ENCODE data around the gene DOCK1.

DOCK1 gene

DNA sequence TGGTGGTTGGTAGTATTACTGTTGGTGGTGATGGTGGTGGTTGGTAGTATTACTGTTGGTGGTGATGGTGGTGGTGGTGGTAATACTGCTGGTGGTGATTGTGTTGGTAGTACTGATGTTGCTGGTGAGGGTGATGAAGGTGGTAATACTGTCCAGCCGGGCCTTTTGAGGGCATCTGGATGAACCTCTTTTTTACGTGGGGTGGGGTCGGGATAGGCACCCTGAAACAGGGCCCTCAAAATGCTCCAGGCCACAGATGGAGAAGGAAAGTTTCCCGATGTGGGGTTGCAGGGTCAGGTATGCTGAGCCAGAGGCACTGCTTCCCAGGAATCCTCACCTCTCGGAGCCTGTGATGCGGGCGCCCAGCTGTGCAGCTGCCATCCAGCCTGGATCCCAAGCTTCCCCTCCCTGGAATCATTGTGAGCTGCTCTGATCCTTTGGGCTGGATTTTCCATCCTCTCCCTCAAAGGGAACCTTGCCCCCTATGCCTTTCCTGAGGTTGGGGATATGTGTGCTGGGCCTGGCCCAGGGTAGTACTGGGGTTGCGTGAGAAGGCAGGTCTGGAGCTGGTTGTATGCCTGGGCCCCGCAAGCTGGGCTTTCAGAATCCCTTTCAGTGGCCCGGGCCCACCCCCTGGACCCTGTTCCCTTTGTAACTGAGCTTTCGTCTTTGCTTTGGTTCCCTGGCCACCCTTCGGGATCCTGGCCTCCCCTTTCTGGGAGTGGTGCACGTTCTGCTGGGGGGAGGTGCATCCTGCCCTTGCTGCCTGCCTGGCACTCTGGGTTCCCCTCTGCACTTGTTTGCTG lies 43.3 kb downstream of the DOCK1 start:
- H3K4me3 ChIP-seq (ENCODE audit: low read length, poor library complexity, severe bottlenecking) = no peak overlapping the region
- no peaks in the 10 kb centered on the region for H3K79me2 ChIP-seq (ENCODE audit: insufficient read depth, low read length)
- no peaks in the 10 kb centered on the region for H3K9me2 ChIP-seq (replicated peaks; ENCODE audit: low read depth, low read length)

DNA sequence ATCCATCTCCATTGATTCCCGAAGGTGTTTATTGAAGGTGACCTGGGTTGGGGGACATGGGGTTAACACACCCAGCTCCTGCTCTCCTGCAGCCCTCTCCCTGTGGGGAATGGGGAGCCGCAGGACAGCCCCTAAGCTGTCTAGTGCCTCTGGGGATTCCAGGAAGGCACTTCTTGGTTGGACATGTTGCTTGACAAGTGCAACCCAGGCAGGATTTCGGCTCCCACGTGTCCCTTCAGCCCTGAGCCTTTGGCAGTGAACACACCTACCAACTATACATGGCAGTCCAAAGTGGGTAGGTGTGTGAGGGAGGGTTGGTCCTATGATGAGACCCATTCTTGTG lies 43.9 kb downstream of the DOCK1 start:
- Histone ChIP-seq H3K4me2 (ENCODE audit: low read depth, low read length, poor library complexity, severe bottlenecking) (no peak overlapping the region), H3K9me3 (ENCODE audit: insufficient read depth, low read depth, low read length) (peaks cover 34% of the 10 kb centered on the region), H3K9me2 (replicated peaks; ENCODE audit: low read depth, low read length) (no peaks in the 10 kb centered on the region), H3K36me3 (ENCODE audit: insufficient read depth, low read length) (no peaks in the 10 kb centered on the region), H3K4me1 (ENCODE audit: insufficient read depth, low read length, poor library complexity, severe bottlenecking) (no peaks in the 10 kb centered on the region), H3K27me3 (ENCODE audit: insufficient read depth, low read length, poor library complexity, severe bottlenecking) (no peaks in the 10 kb centered on the region), H3K4me3 (ENCODE audit: low read length, poor library complexity, severe bottlenecking) (no peak overlapping the region), H4K20me1 (ENCODE audit: insufficient read depth, low read length, poor library complexity, severe bottlenecking) (no peaks in the 10 kb centered on the region), H2AFZ (ENCODE audit: low read length) (no peak overlapping the region), H3K79me2 (ENCODE audit: insufficient read depth, low read length) (no peaks in the 10 kb centered on the region), H3K9ac (ENCODE audit: low read depth, low read length, poor library complexity, severe bottlenecking) (no peak overlapping the region), H3F3A (ENCODE audit: low read depth) (peaks cover 12% of the 10 kb centered on the region)
- no peak for TF ChIP-seq EZH2phosphoT487 (IDR thresholded peaks at IDR 0.05; ENCODE audit: borderline replicate concordance)
- TF ChIP-seq, protein P1, sequence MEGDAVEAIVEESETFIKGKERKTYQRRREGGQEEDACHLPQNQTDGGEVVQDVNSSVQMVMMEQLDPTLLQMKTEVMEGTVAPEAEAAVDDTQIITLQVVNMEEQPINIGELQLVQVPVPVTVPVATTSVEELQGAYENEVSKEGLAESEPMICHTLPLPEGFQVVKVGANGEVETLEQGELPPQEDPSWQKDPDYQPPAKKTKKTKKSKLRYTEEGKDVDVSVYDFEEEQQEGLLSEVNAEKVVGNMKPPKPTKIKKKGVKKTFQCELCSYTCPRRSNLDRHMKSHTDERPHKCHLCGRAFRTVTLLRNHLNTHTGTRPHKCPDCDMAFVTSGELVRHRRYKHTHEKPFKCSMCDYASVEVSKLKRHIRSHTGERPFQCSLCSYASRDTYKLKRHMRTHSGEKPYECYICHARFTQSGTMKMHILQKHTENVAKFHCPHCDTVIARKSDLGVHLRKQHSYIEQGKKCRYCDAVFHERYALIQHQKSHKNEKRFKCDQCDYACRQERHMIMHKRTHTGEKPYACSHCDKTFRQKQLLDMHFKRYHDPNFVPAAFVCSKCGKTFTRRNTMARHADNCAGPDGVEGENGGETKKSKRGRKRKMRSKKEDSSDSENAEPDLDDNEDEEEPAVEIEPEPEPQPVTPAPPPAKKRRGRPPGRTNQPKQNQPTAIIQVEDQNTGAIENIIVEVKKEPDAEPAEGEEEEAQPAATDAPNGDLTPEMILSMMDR (conservative IDR thresholded peaks at IDR 0.05; ENCODE audit: low read length) = no peak

More for the DNA sequence above, 43.3 kb downstream of the DOCK1 start:
- H4K20me1 ChIP-seq (ENCODE audit: insufficient read depth, low read length, poor library complexity, severe bottlenecking) = no peaks in the 10 kb centered on the region
- TF ChIP-seq EZH2phosphoT487 (IDR thresholded peaks at IDR 0.05; ENCODE audit: borderline replicate concordance) = no peak
- TF ChIP-seq, protein P1 (conservative IDR thresholded peaks at IDR 0.05; ENCODE audit: low read length) = no peak
- no peak overlapping the region for H3K4me2 ChIP-seq (ENCODE audit: low read depth, low read length, poor library complexity, severe bottlenecking)
- H3K36me3 ChIP-seq (ENCODE audit: insufficient read depth, low read length) = no peaks in the 10 kb centered on the region
- H3K4me1 ChIP-seq (ENCODE audit: insufficient read depth, low read length, poor library complexity, severe bottlenecking) = no peaks in the 10 kb centered on the region
- peaks cover 30% of the 10 kb centered on the region for H3K9me3 ChIP-seq (ENCODE audit: insufficient read depth, low read depth, low read length)
- H3F3A ChIP-seq (ENCODE audit: low read depth) = peaks cover 12% of the 10 kb centered on the region
- no peaks in the 10 kb centered on the region for H3K27me3 ChIP-seq (ENCODE audit: insufficient read depth, low read length, poor library complexity, severe bottlenecking)
- no peak overlapping the region for H2AFZ ChIP-seq (ENCODE audit: low read length)
- H3K9ac ChIP-seq (ENCODE audit: low read depth, low read length, poor library complexity, severe bottlenecking) = no peak overlapping the region

DNA sequence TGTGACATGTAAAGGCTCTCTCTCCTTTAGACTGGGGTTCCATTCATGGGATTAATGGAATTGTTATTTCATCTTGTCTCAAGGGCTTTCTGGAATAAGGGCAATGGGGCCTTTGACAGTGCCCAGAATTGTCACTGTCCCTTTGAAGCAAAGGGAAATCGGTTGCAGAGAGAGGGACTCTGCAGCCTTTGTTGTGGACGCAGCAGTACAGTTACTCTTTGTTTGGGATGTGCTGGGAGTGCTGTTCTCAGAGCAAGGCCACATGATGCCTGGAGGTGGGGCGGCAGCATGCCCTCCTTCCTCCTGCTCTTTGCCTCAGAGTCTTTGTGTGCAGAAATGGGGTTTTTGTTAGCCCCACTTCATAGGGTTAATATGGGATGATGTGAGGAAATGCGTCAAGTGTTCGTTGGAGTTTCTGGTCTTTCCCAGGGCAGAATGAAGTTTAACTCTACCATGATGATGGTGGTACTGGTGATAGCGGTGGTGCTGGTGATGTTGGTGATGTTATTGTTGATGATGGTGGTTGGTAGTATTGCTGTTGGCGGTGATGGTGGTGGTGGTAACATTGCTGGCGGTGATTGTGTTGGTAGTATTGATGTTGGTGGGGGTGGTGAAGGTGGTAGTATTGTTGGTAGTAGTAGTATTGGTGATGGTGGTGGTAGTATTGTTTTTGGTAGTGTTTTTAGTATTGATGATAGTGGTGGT lies 45.3 kb downstream of the DOCK1 start:
- Histone ChIP-seq H3K9ac (ENCODE audit: low read depth, low read length, poor library complexity, severe bottlenecking) (no peak overlapping the region), H3K27me3 (ENCODE audit: insufficient read depth, low read length, poor library complexity, severe bottlenecking) (no peaks in the 10 kb centered on the region), H2AFZ (ENCODE audit: low read length) (no peak overlapping the region), H3K9me2 (replicated peaks; ENCODE audit: low read depth, low read length) (no peaks in the 10 kb centered on the region), H3F3A (ENCODE audit: low read depth) (peaks cover 12% of the 10 kb centered on the region), H3K4me2 (ENCODE audit: low read depth, low read length, poor library complexity, severe bottlenecking) (no peak overlapping the region), H3K79me2 (ENCODE audit: insufficient read depth, low read length) (no peaks in the 10 kb centered on the region), H3K36me3 (ENCODE audit: insufficient read depth, low read length) (no peaks in the 10 kb centered on the region), H4K20me1 (ENCODE audit: insufficient read depth, low read length, poor library complexity, severe bottlenecking) (no peaks in the 10 kb centered on the region), H3K4me3 (ENCODE audit: low read length, poor library complexity, severe bottlenecking) (no peak overlapping the region), H3K9me3 (ENCODE audit: insufficient read depth, low read depth, low read length) (peaks cover 38% of the 10 kb centered on the region), H3K4me1 (ENCODE audit: insufficient read depth, low read length, poor library complexity, severe bottlenecking) (no peaks in the 10 kb centered on the region)
- TF ChIP-seq EZH2phosphoT487 (IDR thresholded peaks at IDR 0.05; ENCODE audit: borderline replicate concordance) = no peak
- TF ChIP-seq, protein P1 (conservative IDR thresholded peaks at IDR 0.05; ENCODE audit: low read length) = no peak
